Measurements from ENCODE around the gene DLGAP1.

- TF ChIP-seq ELF1 (IDR thresholded peaks at IDR 0.05) (no peak), RAD21 (IDR thresholded peaks at IDR 0.05; ENCODE audit: low read length) (no peak), CTCF (IDR thresholded peaks at IDR 0.05) (no peak), POLR2AphosphoS5 (IDR thresholded peaks at IDR 0.05; ENCODE audit: low read depth, low read length) (no peak), MXI1 (IDR thresholded peaks at IDR 0.05; ENCODE audit: low read depth, low read length) (no peak), FOXM1 (IDR thresholded peaks at IDR 0.05; ENCODE audit: low read depth) (no peak), RFX5 (IDR thresholded peaks at IDR 0.05; ENCODE audit: low read length) (no peak)
Observed at GRCh38 chr18:3983351-3983969, 471.6 kb downstream of the DLGAP1 start.
